T-helper 1 cell treated with Interleukin-12 subunit alpha and Interleukin-12 subunit beta and Interleukin-4 antibody, amounts not matched to agents 30 μg/mL and 1 μg/mL, for 36 hours (primary cell): ENCODE results near the gene ACP2.

Experiments used
- H3K27ac Mint-ChIP-seq: one replicate; pipeline ENCODE4 v1.8.0; 2021; ENCODE audit warnings: mild to moderate bottlenecking, mixed read lengths
- H3K27me3 Mint-ChIP-seq: one replicate; pipeline ENCODE4 v1.8.0; 2021; ENCODE audit warnings: low read depth, mixed read lengths
- H3K36me3 Mint-ChIP-seq: one replicate; pipeline ENCODE4 v1.8.0; 2021; ENCODE audit warnings: low read depth, mixed read lengths
- H3K4me1 Mint-ChIP-seq: one replicate; pipeline ENCODE4 v1.8.0; 2021; ENCODE audit warnings: low read depth, mixed read lengths
- H3K4me3 Mint-ChIP-seq: one replicate; pipeline ENCODE4 v1.8.0; 2021; ENCODE audit warnings: mild to moderate bottlenecking, moderate library complexity, mixed read lengths
- H3K9me3 Mint-ChIP-seq: one replicate; pipeline ENCODE4 v1.8.0; 2021; ENCODE audit warnings: mixed read lengths

ACP2 gene

GRCh38 chr11:47258317-47258902 is 9.8 kb upstream of the ACP2 start:
- Mint-ChIP-seq H3K27ac (no peak overlapping the region), H3K27me3 (no peaks in the 10 kb centered on the region), H3K36me3 (no peaks in the 10 kb centered on the region), H3K4me3 (no peak overlapping the region), H3K9me3 (no peaks in the 10 kb centered on the region), H3K4me1 (peaks cover 12% of the 10 kb centered on the region)

GRCh38 chr11:47257517-47258316 is 9.1 kb upstream of the ACP2 start, which contains the start of gene NR1H3:
Gene NR1H3, plus strand, starts transcription at chr11:47257996. Its CDS starts 1,221 bp downstream, at chr11:47259217.
- H3K27ac Mint-ChIP-seq, result no peak within 1 kb of the TSS
- peaks cover 12% of the 10 kb centered on the region for H3K4me1 Mint-ChIP-seq
- H3K4me3 Mint-ChIP-seq, result no peak within 1 kb of the TSS
- H3K27me3 Mint-ChIP-seq, result no peaks in the 10 kb centered on the region
- no peaks in the 10 kb centered on the region for H3K36me3 Mint-ChIP-seq
- H3K9me3 Mint-ChIP-seq, result no peaks in the 10 kb centered on the region

GRCh38 chr11:47257177-47257516 is 8.5 kb upstream of the ACP2 start:
- Mint-ChIP-seq H3K27ac (no peak overlapping the region), H3K36me3 (no peaks in the 10 kb centered on the region), H3K9me3 (no peaks in the 10 kb centered on the region), H3K4me1 (peaks cover 12% of the 10 kb centered on the region), H3K27me3 (no peaks in the 10 kb centered on the region), H3K4me3 (no peak overlapping the region)

GRCh38 chr11:47256374-47256773 is 7.8 kb upstream of the ACP2 start:
- Mint-ChIP-seq H3K27ac (no peak overlapping the region), H3K9me3 (no peaks in the 10 kb centered on the region), H3K36me3 (no peaks in the 10 kb centered on the region), H3K4me3 (no peak overlapping the region), H3K4me1 (peaks cover 12% of the 10 kb centered on the region), H3K27me3 (no peaks in the 10 kb centered on the region)

GRCh38 chr11:47254386-47254785 is 5.8 kb upstream of the ACP2 start:
- H3K4me1 Mint-ChIP-seq, result peaks cover 11% of the 10 kb centered on the region
- no peaks in the 10 kb centered on the region for H3K9me3 Mint-ChIP-seq
- H3K36me3 Mint-ChIP-seq, result no peaks in the 10 kb centered on the region
- H3K4me3 Mint-ChIP-seq, result no peak overlapping the region
- H3K27me3 Mint-ChIP-seq, result no peaks in the 10 kb centered on the region
- no peak overlapping the region for H3K27ac Mint-ChIP-seq

GRCh38 chr11:47253660-47254059 is 5.0 kb upstream of the ACP2 start:
- Mint-ChIP-seq H3K27ac (no peak overlapping the region), H3K36me3 (no peaks in the 10 kb centered on the region), H3K9me3 (no peaks in the 10 kb centered on the region), H3K4me1 (peaks cover 8% of the 10 kb centered on the region), H3K27me3 (no peaks in the 10 kb centered on the region), H3K4me3 (no peak overlapping the region)

GRCh38 chr11:47251751-47252150 is 3.1 kb upstream of the ACP2 start:
- H3K27ac Mint-ChIP-seq, result no peak overlapping the region
- H3K36me3 Mint-ChIP-seq, result peaks cover 2% of the 10 kb centered on the region
- H3K27me3 Mint-ChIP-seq, result no peaks in the 10 kb centered on the region
- H3K9me3 Mint-ChIP-seq, result no peaks in the 10 kb centered on the region
- peaks cover 18% of the 10 kb centered on the region for H3K4me1 Mint-ChIP-seq
- no peak overlapping the region for H3K4me3 Mint-ChIP-seq

GRCh38 chr11:47249378-47249715 is 733 bp upstream of the ACP2 start:
- Mint-ChIP-seq H3K36me3 (peaks cover 6% of the 10 kb centered on the region), H3K27me3 (no peaks in the 10 kb centered on the region), H3K4me3 (peak overlapping the region; percentile 95), H3K9me3 (no peaks in the 10 kb centered on the region), H3K4me1 (peaks cover 16% of the 10 kb centered on the region), H3K27ac (peak overlapping the region; percentile 93)

GRCh38 chr11:47248304-47248663 is 330 bp downstream of the ACP2 start:
- Mint-ChIP-seq H3K4me3 (peak overlapping the region; percentile 95), H3K27me3 (no peaks in the 10 kb centered on the region), H3K27ac (peak overlapping the region; percentile 93), H3K36me3 (peaks cover 9% of the 10 kb centered on the region), H3K9me3 (no peaks in the 10 kb centered on the region), H3K4me1 (peaks cover 16% of the 10 kb centered on the region)

- Mint-ChIP-seq H3K4me3 (peak overlapping the region; percentile 95), H3K36me3 (peaks cover 15% of the 10 kb centered on the region), H3K9me3 (no peaks in the 10 kb centered on the region), H3K27me3 (no peaks in the 10 kb centered on the region), H3K4me1 (peaks cover 16% of the 10 kb centered on the region), H3K27ac (peak overlapping the region; percentile 93)
These were observed 1.1 kb downstream of the ACP2 start for GRCh38 chr11:47247502-47247901.

- H3K36me3 Mint-ChIP-seq, result peaks cover 29% of the 10 kb centered on the region
These were observed 2.8 kb downstream of the ACP2 start for GRCh38 chr11:47245611-47246357.

GRCh38 chr11:47244448-47245350 is 3.9 kb downstream of the ACP2 start:
- Mint-ChIP-seq H3K9me3 (no peaks in the 10 kb centered on the region), H3K4me3 (no peak overlapping the region), H3K27me3 (no peaks in the 10 kb centered on the region), H3K27ac (no peak overlapping the region), H3K36me3 (peaks cover 38% of the 10 kb centered on the region), H3K4me1 (peaks cover 15% of the 10 kb centered on the region)

More at GRCh38 chr11:47245611-47246357, 2.8 kb downstream of the ACP2 start:
- peaks cover 16% of the 10 kb centered on the region for H3K4me1 Mint-ChIP-seq
- H3K9me3 Mint-ChIP-seq, result no peaks in the 10 kb centered on the region
- no peaks in the 10 kb centered on the region for H3K27me3 Mint-ChIP-seq
- H3K27ac Mint-ChIP-seq, result no peak overlapping the region
- no peak overlapping the region for H3K4me3 Mint-ChIP-seq

GRCh38 chr11:47243454-47243853 is 5.2 kb downstream of the ACP2 start:
- Mint-ChIP-seq H3K36me3 (peaks cover 40% of the 10 kb centered on the region), H3K27ac (peak overlapping the region; percentile 65), H3K4me1 (peaks cover 15% of the 10 kb centered on the region), H3K9me3 (no peaks in the 10 kb centered on the region), H3K27me3 (no peaks in the 10 kb centered on the region), H3K4me3 (no peak overlapping the region)

GRCh38 chr11:47242596-47243192 is 5.9 kb downstream of the ACP2 start:
- Mint-ChIP-seq H3K4me3 (no peak overlapping the region), H3K27ac (no peak overlapping the region), H3K36me3 (peaks cover 46% of the 10 kb centered on the region), H3K4me1 (peaks cover 10% of the 10 kb centered on the region), H3K9me3 (no peaks in the 10 kb centered on the region), H3K27me3 (no peaks in the 10 kb centered on the region)
